Suprapubic skin (tissue), 3 donors: ENCODE data around the gene MIER2.

ENCODE experiments used
- POLR2A ChIP-seq, 2 donors: fragments of 450-650 bp; IDR thresholded peaks; one replicate each; pipeline ENCODE4 v1.6.1; 2017; ENCODE audit warnings: antibody characterized with exemption in 2 of 2, mild to moderate bottlenecking in 2 of 2, moderate library complexity in 2 of 2
- TF ChIP-seq, protein P1 (sequence below), 2 donors: fragments of 200-600 bp in 1 of 2; fragments of 450-650 bp in 1 of 2; sonication (generic) in 1 of 2; IDR thresholded peaks; one replicate each; pipeline ENCODE4 v1.5.1; 2016 to 2019; ENCODE audit warnings: antibody characterized with exemption in 2 of 2, mild to moderate bottlenecking in 1 of 2, moderate library complexity in 1 of 2

- TF ChIP-seq, protein P1, sequence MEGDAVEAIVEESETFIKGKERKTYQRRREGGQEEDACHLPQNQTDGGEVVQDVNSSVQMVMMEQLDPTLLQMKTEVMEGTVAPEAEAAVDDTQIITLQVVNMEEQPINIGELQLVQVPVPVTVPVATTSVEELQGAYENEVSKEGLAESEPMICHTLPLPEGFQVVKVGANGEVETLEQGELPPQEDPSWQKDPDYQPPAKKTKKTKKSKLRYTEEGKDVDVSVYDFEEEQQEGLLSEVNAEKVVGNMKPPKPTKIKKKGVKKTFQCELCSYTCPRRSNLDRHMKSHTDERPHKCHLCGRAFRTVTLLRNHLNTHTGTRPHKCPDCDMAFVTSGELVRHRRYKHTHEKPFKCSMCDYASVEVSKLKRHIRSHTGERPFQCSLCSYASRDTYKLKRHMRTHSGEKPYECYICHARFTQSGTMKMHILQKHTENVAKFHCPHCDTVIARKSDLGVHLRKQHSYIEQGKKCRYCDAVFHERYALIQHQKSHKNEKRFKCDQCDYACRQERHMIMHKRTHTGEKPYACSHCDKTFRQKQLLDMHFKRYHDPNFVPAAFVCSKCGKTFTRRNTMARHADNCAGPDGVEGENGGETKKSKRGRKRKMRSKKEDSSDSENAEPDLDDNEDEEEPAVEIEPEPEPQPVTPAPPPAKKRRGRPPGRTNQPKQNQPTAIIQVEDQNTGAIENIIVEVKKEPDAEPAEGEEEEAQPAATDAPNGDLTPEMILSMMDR (IDR thresholded peaks at IDR 0.05) = no peak
- TF ChIP-seq POLR2A (IDR thresholded peaks at IDR 0.05) = no peak
Measured at GRCh38 chr19:279231-279630, 65.4 kb downstream of the MIER2 start.
